ENCODE measurements around the gene CIAPIN1.

The CIAPIN1 gene

DNA sequence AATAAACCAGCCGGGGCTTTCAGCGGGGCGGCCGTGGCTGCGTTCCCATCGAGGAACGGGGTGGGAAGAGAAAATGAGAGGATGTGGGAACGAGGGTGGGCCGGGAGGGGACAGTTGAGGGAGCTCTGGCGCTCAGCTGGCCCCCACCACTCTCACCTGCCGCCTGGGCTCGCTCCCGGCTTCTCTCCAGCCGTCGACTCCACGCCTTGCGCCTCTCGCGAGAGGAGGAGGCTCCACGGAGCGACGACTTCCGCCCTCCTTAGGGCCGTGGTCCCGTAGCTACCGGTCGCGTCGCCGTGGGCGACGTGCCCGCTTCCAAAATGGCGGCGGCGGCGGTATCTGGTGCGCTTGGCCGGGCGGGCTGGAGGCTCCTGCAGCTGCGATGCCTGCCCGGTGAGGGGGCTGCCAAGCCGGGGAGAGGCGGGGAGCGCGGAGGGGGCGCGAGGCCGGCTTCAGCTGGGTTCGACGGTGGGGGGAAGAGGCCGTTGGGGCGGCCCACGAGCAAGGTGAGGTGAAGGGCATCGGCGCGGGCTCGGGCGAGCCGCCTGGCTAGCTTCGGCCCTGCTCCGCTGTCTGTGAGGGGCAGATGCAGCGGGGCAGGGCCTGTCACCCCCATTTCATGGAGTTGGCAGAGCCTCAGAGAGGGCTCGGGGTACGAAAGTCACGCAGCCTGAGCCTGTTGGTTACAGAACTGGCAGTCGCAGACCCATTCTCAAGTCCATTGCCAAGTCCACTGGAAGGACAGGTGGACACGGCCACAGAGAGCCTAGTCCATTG is at the start of gene CIAPIN1, which contains the start of gene COQ9:
Gene CIAPIN1, minus strand, starts transcription at position 200 of the 777 bp plus-strand sequence. CDS start 6,457 bp downstream, outside the sequence.
Gene COQ9, plus strand, starts transcription at position 294 of the 777 bp plus-strand sequence. Its CDS starts 27 bp downstream, at position 321.
- no peak for FAIRE-seq

DNA sequence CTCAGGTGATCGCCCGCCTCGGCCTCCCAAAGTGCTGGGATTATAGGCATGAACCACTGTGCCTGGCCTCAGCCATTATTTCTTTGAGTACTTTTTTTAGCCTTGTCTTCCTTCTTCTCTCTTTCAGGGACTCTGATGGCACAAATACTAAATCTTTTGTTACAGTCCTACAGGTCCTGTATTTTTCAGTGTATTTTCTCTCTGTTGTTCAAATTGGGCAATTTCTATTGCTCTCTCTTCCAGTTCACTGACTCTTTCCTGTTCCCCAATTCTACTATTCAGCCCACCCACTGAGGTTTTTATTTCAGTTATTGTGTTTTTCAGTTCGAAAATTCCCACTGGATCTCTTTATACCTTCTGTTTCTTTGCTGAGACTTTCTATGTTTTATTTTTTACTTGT is 46.6 kb upstream of the CIAPIN1 start:
- no peak for FAIRE-seq

DNA sequence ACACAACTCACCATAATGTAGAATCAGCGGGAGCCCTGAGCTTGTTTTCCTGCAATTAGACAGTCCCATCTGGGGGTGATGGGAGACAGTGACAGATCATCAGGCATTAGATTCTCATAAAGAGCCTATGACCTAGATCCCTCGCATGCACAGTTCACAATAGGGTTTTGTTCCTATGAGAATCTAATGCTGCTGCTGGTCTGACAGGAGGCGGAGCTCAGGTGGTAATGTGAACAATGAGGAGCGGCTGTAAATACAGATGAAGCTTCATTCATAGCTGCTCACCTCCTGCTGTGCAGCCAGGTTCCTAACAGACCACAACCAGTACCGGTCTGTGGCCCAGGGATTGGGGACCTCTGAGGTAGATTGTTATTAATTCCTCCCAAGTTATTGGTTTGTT is 42.0 kb upstream of the CIAPIN1 start:
- no peak for FAIRE-seq

DNA sequence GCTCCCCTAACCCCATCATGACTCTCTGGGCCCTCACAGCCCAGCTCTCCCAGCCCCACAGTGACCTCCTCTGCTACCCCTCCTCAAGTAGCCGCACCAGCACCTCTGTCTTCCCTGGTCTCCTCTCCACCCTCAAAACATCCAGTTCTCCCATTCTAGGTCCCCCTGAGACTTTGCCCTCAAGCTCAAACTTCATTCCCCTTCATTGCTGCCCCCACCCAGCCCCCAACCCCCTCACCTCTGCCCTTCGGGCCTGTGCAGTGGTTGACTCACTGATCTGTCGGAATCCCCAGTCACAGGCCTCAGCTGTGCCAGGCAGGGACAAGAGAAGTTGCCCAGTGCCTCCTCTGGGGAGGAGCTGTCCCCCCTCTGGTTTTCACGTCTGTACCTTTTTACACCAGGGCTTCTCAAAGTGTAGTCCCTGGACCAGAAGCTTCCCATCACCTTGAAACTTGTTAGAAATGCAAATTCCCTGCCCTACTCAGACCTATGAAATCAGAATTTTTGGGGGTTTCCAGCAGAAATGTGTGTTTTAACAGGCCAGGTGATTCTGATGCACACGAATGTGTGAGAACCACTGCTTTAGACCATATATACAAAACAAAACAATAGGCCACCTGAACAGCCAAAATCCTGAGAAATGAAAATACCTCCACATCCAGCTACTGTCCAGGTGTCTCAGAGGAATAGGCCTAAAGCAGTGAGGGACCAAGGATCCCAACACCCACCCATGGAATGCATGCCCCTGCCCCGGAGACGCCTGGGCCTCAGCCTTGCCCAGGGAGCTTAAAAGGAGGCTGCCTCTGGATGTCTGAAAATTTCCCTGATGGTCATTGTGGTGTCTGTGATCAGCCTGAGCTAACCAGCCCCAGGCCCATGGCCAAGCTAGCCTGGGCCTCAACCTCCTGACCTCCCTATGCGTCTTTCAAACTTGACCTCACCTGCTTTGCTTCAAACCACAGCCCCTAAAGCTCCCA is 40.0 kb upstream of the CIAPIN1 start:
- no peak for FAIRE-seq

GRCh38 chr16:57485916-57486857 is 39.0 kb upstream of the CIAPIN1 start, which contains the start of gene DOK4:
TSS of gene DOK4 (minus strand) at chr16:57486493. CDS start at chr16:57479507, 6,986 bp downstream.
- no peak for FAIRE-seq

- FAIRE-seq: no peak
Observed at GRCh38 chr16:57485091-57485915, 38.1 kb upstream of the CIAPIN1 start.

DNA sequence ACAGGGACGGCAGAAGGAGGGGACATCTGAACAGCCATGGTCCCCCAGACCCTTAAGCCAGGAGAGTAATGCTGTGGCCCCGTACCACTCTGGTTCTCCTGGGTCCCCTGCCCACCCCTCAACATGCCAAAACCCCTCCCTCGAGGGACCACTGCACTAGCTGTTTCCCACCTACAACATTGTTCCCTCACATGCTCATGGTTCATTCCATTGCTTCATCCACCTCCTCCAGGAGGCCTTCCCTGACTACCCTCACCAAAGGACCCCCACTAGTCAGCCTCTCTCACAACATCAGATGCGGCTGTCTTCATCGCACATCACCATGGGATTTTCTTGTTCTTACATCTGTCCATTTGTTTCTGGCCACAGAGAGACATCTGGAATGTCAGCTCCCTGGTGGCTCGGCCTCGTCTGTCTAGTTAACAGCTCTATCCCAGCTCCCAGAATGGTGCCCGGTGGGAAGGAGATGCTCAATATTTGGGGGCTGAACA is 37.4 kb upstream of the CIAPIN1 start:
- no peak for FAIRE-seq

GRCh38 chr16:57483725-57484514 is 36.7 kb upstream of the CIAPIN1 start:
- no peak for FAIRE-seq

GRCh38 chr16:57482845-57483545 is 35.8 kb upstream of the CIAPIN1 start:
- no peak for FAIRE-seq

DNA sequence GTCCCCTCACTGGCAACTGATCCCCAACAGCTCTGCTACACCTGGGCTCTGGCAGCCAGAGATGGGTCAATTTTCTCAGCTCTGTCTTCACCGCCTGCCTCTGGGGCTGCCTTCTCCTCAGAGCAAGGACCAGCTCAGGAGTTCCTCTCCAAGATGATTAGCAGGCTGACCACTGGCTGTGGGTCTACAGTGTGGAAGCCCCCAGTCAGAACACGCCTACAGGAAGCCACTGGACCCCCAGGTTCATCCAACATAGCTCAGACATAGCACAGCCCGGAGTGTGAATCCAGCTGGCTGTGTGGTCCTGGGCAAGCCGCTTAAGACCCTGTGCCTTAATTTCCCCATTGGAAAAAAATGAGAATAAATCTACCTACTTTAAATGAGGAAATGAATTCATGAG is 34.2 kb upstream of the CIAPIN1 start:
- FAIRE-seq: no peak

- no peak for FAIRE-seq
Observed at GRCh38 chr16:57480754-57481230, 33.6 kb upstream of the CIAPIN1 start.

GRCh38 chr16:57479976-57480753 is 33.0 kb upstream of the CIAPIN1 start:
- FAIRE-seq: no peak

DNA sequence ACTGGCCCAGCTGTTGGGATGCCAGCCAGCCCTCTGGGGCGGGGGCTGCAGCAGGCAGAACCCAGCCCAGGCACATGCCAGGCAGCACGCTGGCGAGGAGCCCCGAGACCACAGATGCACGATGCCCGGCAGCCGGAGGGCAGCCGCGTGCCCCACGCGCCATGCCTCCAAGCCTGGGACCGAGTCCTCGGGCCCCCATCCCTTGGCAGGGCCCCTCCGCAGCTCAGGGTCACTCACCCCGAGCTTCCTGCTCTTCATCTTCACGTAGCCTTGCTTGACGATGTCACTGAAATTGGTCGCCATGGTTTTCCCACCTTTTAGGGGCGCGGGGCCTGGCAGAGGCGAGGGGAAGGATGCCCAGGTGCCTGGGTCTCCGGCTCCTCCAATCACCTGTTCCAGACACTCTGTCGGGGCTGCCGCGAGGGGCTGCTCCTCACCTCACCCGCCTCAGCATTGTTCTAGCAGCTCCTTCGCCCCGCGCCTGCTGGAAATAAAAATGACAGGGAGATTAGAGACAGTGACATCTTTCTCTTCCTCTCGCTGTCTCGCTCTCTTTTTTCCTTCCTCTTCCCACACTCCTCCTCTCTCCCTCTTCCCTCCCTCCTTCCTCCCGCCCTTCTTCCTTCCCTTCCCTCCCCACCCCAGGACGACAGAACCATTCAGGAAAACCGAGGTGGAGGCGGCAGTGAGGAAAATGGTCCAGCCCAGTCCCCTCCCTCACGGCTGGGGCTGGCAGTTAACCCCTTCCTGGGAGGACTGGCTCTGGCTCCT is 32.2 kb upstream of the CIAPIN1 start:
- FAIRE-seq: no peak

GRCh38 chr16:57478396-57479204 is 31.4 kb upstream of the CIAPIN1 start:
- FAIRE-seq: no peak

- FAIRE-seq: no peak
Observed at GRCh38 chr16:57477531-57478202, 30.5 kb upstream of the CIAPIN1 start.

Measured in islet of Langerhans (tissue), 1 donor.